ENCODE measurements around the gene LSAMP.

DNA sequence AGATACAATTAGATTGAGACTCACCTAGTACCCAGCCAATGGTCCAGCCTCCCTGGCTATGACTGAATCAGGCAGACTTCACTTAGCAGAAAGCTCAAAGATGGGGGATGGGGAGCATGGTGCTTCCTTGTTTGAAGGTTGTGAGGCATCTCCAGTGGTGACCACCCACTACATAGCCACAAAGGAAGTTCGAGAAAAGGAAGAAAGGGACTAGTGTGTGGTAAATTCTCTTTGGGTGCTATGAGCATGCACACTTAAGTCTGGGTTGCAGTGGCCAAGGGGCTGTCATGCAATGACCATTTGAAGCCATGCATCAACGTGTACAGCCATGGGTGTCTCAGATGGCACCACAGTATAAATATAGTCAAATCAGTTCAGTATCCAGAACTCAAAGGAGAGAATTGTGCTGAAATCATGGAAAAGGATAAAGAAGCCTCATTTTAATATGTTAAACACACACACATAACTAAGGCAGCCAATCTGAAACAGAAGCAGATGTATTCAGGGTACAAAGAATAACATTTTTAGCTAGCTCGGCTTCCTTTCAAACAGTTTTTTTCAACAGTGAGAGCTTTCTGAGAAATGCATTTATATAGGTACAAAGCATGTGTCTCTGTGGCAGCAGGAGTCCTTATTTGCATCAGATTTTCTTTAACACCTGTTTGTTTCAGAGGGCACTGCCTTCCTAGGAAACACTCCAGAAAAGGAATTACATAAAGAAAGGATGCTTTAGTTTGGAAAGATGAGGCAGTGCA, 546.5 kb downstream of the LSAMP start:
- no peak for TF ChIP-seq CTCF (IDR thresholded peaks at IDR 0.05)
- no peak for TF ChIP-seq POLR2A (IDR thresholded peaks at IDR 0.05)
